HG03097 (cell line): ENCODE data around the gene ZMIZ1.
A peak's percentile ranks its signal among the peaks of the same experiment; 100 is the strongest.
"Not testable (repeated sequence)": the region's sequence is repeated elsewhere in the genome, so short reads cannot be mapped to it uniquely, and the experiment has no call there.

Experiments
- ATAC-seq: cut with Tn5 transposase; IDR thresholded peaks from one replicate; pipeline ENCODE4 v1.9.1; 2021; ENCODE audit not compliant: unreplicated experiment, low FRiP score

The ZMIZ1 gene

DNA sequence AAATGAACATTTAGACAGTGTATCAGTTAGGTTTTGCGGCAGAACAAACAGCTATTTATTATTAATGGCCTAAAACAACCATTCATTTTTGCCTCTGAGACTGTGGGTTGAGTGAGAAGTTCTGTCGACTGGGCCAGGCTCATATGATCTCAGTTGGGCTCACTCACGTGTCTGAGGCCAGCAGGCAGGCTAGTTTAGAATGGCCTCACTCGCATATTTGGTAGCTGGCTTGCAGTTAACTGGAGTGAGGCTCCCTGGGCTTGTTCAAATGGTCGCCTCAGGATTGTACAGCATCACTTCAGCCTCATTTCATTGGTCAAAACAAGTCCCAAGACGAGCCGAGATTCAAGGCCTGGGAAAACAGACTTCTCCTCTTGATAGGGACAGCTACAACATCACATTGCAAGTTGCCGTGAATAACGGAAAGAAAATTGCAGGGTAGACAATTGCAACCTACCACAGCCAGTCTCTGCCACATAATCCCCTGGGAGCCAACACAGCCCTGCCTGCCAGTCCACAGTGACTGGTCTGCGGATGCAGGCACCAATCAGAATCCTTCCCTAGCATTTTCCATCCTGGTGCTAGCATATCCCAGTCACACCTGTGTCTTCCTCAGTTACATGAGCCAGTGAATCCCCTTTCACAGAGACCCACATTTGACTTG, 255.4 kb downstream of the ZMIZ1 start:
- ATAC-seq, result no peak

DNA sequence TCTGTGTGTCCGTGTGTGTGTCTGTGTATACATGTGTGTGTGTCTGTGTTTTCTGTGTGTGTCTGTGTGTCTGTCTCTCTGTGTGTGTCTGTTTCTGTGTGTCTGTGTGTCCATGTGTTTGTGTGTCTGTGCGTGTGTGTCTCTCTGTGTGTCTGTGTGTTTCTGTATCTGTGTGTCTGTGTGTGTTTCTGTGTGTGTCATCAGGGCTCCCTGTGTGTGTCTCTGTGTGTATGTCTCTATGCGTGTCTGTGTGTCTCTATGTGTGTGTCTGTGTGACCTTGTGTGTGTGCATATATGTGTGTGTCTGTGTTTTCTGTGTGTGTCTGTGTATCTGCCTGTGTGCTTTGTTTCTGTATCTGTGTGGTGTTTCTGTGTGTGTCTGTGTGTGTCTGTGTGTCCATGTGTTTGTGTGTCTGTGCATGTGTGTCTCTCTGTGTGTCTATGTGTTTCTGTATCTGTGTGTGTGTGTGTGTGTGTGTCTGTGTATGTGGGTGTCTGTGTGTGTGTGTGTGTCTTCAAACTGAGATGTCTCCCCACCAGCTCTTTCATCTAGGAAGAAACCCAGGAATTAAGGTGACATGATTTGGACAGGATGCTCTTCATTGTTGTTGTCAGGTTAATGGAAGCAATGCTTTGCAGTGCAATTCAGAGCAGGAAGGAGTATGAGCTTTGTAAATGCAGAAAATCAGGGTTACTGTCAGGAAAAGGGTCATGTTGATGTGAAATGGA, 257.8 kb downstream of the ZMIZ1 start:
- ATAC-seq, result no peak

DNA sequence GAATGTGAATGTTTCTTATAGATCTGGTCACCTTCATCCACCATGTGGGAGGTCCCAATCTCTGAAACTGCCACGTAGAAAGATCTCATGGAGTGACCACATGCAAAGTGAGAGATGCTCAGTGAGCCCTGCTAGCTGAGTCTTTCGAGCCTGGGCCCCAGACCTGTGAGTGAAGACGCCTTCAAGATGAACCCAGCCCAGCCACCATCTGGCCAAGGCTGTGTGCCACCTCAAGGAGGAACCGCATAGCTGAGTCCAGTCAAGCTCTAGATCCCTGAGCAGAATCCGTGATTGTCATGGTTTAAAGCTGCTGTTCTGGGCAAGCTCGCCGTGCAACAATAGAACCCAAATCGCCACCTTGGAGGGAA, 258.3 kb downstream of the ZMIZ1 start:
- ATAC-seq, result no peak

DNA sequence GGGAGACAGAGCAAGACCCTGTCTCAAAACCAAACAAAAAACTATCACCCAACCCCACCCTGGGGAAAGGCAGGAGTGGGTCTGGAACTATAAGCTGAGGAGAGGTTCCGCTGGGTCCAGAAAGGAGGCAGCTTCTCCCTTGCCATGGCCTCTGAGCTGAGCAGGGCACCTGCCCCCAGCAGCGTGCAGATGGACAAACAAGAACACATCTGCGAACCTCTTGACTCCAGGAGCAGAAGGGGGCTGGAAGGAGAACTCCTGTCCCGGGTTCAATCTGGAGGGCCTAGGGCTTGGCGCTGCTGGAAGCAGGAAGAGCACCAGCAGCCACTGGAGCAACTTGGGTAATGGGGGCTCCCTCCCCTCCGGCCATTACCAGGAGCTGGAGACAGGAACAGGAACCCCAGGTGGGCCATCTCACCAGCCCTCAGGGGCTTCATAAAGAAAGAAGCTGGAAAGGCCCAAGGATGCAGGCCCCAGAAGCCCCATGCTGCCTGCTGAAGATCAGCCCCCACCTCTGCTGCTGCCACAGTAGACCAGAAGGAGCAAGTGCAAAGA, 259.5 kb downstream of the ZMIZ1 start:
- no peak for ATAC-seq

DNA sequence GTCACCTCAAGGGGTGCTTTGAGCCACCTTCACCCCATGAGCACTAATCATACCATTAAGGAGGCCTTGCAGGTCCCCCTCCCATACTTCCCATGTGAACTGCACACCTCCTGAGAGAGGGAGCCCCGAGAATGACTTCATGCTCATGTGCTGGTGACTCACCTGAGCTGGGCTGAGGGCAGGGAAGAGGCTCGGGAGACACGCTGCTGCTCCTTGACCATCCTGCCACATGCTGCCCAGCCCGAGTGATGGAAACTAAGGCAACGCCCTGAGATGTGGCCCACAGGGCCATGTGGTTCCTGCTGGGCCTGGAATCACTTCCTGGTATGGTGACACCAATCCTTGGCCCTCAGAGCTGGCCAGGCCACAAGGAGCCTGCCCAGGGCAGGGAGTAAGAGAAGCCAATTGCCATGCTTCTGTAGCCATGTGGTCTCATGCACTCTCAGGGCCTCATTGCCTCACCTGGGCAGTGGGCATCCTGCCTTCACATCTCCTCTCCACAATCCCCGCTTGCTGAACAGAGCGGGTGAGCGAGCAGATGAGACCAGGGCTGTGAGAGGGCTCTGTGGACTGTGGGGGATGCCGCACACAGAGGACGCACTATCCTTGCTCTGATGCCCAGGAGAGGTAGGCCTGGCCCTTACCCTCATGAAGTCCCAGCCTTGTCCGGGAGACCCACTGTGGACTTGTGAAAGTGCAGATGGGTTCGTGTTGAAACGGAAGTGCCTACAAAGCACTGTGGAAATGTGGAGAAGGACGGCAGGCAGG, 260.2 kb downstream of the ZMIZ1 start:
- no peak for ATAC-seq

DNA sequence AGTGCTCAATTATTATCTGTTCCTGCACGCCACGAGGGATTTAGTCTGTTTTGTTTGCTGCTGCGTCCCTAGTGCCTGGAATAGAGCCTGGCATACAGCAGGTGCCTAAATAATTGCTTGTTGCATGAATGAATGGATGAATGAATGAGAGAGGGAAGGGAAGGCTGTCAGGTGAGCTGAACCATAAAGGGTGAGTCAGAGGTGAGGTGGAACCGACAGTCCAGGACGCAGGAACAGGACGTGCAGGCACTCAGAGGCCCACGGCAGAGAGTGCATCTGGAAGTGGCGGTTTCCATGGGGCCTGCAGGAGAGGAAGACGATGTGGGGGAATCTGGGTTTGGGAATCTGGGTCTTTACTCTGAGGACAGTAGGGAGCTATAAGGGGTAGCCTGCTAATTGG, 260.8 kb downstream of the ZMIZ1 start:
- no peak for ATAC-seq

DNA sequence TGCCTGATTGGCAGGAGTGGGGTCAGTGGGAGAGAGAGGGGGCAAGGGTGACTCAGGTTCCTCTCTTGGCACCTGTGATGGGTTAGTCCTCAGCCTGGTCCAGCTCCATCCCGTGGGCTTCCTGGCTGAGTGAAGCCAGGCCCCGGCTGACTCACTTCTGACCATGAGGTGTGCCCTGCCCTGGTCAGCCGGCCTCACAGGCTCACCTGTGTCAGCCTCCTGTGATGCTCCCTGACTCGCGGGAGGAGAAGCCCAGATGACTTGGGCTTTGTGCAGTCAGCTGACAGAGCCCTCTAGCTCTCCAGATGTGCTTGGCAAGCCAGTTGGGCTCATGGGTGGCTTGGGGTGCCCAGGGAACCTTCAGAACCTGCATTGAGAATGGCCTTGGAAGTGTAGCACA, 262.5 kb downstream of the ZMIZ1 start:
- peak; percentile 11 for ATAC-seq

DNA sequence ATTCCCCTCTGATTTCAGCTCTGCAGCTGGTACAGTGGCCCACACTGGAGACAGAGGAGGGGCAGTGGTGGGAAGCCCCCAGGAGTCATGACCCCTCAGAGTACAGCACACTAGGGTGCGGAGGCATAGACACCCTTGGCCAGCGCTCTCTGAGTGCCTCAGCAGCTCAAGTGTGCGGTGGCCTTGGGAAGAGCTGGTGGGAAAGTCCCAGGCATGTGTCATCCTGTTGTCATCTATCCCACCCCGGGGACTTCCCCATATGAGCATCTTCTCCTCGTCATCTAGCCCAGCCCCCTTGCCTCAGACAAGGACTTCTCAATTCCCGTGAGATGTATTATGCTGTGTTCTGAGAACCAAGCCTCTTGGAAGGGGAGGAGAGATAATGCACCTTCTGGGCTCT, 262.9 kb downstream of the ZMIZ1 start:
- peak; percentile 70 for ATAC-seq

DNA sequence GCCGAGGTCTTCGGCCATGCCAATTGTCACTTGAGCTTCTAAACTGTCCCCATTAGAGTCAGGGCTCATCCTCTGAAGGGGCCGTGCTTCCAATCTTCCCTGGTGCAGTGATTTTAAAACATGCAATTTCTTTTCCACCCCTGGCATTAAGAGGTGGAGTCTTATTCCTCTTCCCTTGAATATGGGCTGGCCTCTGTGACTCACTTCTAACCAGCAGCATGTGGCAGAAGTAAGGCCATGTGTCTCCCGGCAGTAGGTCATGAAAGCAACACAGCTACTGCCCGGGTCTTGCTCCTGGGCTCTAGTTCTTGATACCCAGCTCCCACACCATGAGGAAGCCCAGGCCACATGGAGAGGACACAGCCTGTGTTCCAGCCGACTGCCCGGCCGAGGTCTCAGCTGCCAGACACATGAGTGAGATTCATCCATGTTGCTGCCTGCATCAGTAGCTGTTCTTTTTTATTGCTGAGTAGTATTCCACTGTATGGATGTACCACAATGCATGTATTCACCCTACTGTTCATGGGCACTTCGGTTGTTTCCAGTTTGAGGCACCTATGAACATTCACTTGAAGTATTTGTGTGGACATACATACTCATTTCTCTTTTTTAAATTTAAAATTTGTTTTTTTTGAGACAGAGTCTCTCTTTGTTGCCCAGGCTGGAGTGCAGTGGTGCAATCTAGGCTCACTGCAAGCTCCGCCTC, 264.0 kb downstream of the ZMIZ1 start:
- not testable (repeated sequence) for ATAC-seq

DNA sequence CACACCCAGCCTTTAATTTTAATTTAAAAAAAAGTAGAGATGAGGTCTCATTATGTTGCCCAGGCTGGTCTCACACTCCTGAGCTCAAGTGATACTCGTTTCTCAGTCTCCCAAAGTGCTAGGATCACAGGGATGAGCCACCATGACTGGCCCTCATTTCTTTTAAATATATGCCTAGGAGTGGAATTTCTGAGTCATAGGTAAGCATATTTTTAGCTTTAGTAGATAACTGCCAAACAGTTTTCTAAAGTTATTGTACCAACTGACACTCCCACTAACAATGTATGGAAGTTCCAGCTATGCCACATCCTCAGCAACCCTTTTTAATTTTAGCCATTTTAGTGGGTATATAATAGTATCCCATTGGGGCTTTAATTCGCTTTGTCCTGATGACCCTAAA, 264.7 kb downstream of the ZMIZ1 start:
- no peak for ATAC-seq

DNA sequence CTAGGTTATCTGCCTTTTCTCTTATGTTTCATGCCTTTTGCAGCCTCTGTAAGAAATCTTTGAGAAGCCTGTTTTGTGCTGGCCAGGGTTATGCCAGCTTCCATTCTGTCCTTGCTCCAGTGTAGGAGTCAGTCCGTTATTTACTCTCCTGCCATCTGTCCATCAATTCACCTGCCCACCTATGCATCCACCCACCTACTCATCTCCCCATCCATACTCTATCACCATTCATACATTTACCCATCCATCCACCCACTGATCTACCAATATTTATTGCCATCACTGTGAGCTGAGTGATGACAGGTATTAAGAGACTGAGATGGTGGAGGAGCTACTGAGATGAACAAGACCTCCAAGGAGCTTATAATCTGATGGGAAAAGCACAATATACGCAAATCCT, 265.8 kb downstream of the ZMIZ1 start:
- ATAC-seq, result no peak

DNA sequence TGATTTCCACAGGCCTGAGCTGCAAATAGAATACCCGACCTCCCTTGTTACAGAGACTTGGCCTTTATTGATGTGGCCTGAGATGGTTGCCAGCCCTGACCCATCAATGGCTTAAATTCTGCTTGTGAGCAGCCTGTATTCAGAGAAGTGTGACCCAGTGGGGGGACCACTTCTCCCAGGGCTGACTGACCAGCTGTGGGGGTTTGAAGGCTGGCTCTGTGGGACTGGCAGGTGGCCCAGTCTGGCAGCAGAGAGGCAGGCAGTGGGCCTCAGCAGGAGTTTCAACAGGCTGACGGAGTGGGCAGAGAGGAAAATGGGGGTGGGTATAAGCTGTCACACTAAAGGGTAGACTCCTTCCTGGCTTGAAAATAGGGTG, 266.3 kb downstream of the ZMIZ1 start:
- no peak for ATAC-seq

DNA sequence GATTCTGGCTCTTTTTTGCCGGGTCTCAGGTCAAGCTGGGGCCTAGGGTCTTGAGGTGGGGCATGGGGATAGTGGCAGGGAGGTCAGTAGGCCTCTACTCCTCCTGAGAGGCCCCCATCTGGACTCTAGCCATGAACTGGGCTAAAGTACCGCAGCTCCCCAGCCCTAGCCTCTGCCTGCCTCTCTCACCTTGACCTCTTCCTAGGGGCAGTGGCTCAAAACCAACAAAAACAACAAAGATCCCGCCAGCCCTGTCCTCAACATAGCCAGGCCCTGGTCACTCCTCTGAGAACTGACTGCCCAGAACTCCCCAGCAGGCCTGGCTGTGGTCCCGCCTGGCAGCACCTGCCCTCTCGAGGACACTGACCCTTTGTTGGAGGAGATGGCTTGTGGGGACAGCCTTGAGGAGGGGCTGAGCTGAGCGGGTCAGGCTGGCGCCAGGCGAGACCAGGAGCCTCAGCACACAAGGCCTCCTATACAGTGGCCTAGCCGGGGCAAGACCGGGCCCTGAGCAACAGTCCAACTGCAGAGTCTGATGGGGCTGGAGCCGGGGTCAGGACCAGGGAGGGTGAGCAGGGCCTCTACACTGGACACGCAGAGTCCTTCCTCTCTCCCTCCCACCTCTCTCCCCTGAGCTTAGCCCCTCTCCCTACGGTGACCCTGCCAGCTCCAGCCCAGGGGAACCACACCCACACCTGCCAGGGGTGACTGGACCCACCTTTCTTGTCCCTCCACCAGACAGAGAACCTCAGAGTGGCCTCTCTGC, 266.9 kb downstream of the ZMIZ1 start:
- no peak for ATAC-seq

DNA sequence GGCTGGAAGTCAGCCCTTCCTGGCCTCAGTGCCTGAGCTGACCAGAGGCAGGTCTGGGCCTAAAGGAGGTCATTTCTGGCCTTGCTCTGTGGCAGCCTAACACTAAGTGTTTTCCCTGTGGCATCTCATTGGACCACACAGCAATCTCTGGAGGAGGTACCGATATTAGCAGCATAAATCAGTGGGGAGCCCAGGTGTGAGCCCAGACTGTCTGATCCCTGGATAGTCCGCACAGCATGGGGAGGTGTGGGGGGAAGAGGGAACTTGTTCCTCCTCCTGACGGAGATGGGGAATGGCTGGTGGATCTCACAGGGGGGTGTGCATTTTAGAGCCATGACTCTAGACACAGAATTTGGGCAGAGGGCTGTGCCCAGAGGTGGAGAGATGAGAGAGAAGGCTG, 267.5 kb downstream of the ZMIZ1 start:
- no peak for ATAC-seq

DNA sequence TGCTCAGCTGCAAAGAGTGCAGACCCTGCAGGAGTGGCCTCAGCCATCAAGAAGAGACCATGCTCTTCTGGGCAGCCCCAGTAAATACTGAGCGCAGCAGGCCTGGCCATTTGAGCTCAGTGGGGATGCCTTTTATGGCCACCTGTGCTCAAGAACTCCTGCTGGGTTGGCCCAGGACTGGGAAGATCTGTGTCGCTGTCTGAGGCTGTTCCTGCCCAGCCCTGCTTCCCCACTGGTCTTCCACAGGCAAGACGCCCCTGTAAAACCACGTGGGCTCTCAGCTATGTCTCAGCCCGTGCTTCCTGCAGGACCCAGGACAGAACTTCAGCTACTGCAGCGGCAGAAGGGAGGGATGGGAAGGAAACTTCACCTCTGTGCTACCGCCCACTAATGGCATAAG, 268.0 kb downstream of the ZMIZ1 start:
- ATAC-seq, result no peak

DNA sequence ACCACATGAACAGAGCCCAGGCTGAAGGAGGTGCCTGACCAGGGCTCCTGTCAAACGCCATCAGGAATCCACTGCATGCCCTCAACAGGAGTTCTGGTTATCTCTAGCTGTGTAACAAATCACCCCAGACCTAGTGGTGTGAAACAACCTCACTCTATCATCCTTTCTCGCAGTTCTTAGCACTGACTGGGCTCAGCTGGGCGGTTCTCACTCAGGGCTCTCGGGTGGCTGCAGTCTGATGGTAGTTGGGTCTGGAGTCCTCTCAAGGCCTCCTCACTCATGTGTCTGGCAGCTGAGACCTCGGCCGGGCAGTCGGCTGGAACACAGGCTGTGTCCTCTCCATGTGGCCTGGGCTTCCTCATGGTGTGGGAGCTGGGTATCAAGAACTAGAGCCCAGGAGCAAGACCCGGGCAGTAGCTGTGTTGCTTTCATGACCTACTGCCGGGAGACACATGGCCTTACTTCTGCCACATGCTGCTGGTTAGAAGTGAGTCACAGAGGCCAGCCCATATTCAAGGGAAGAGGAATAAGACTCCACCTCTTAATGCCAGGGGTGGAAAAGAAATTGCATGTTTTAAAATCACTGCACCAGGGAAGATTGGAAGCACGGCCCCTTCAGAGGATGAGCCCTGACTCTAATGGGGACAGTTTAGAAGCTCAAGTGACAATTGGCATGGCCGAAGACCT, 269.2 kb downstream of the ZMIZ1 start:
- not testable (repeated sequence) for ATAC-seq

DNA sequence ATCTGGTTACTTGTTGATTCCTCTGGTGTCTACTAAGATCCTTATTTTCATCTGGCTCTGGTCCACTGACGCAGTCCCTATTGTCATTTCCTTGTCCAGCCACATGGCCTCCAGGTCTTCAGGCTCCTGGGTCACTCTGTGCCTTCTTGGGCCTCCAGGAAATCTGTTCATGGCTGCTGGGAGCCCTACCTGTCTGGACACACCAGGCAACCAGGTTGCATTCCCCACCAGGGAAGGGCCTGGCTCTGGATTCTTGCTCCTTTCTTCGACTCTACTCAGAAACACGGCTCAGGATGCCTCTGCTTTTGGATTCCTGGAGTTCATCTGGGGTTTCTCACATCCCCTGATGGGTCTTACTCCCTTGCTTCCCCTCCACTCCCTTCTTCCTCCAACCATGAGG, 270.5 kb downstream of the ZMIZ1 start:
- no peak for ATAC-seq

DNA sequence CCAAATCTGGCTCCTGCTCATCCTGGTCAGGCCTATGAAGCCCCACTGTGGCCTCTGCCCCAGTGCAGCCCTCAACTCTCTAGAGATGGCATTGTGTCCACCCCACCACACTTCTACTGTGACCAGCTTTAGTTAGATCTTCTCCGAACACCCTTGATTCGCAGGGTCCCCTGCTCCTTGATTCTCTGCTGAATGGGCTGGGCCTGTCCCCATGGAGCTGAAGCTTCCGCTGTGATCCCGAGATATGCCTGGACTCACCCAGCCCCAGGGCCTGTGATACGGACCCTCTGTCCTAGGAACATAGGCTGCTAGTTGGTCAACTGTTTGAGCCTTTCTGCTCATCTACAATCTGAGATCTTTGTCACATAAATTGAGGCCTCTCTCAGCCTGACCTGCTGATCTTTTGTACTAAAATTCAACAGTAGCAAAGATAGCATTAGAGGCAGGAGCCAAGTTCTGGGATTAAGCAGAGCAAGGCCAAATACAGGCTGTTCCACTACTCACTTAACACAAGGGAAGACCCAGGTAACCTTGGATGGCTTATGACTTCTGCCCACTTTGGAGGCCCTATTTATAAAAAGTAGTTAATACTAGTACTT, 272.0 kb downstream of the ZMIZ1 start:
- ATAC-seq, result no peak

DNA sequence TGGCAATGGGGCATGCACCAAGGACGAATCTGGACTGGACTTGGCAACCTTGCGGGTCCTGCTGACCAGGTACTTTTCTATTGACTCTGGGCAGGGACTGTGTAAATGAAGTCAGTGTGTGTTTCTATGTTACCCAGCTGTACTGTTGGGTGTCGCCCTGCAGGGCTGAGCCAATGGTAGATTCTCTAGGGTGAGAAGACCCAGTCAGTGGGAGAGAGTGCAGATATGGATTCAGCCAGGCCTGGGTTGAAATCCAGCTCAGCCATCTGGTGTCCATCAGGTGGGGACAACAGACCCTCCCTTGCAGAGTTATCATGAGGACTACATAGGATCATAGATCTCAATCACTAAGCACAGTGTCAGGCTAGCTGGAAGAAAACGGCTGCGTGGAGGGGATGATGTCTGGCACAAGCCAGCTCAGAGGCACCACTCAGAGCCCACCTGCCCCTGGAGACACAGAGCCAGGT, 273.6 kb downstream of the ZMIZ1 start:
- no peak for ATAC-seq
